Activated CD8-positive, alpha-beta memory T cell treated with anti-CD3 and anti-CD28 coated beads for 48 hours (primary cell): ENCODE results near the gene KIF26B.

Experiments used
- DNase-seq, 3 experiments: peaks; one replicate each; pipeline ENCODE4 v3.0.0-alpha.2; 2020; ENCODE audit warnings: low read depth in 2 of 3, low spot score in 2 of 3

Gene KIF26B

DNA sequence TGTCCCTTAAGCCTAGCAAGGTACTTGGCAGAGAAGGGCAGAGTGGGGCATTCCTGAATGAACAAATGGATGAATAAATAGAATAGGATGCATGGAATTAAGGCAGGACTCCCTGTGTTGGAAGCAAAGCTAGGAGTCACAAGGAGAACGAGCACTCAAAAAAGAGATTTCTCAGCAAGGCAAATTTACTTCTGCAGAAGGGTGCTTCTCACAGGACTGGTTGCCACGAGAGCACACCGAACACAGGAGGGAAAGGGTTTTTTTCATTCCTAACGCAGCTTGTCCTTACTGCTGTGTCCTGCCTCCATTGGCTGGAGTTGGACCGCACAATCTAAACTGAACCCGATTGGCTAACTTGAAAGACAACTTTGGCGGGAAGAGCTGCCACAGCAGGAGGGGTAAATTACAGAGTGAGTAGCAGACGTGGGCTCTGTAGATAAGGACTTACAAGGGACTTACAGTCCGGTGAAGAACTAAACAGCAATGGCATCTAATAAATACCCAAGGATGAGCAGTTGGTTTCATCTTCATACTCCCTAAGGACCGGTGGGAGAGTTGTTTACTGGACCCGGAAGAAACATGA lies 52.4 kb downstream of the KIF26B start:
- DNase-seq = no peak

DNA sequence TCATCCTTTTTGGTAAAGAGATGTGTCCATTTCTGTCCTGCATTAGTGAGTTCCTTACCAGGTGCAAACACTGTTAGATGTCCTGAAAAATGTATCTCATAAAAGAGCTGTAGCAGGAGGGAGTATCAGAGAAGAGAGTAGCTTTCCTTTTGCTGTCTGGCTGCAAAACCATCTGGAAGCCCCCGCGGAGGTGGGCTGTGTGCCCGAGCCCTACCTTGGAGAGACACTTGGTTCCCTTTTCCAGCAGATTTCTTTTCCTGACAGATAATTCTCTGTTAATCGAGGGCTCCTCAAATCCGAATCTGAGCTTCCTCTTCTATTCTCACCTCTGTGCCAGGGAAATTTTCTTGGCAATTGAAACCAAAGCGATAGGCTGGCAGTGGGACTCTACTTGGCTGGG lies 53.0 kb downstream of the KIF26B start:
- no peak for DNase-seq

GRCh38 chr1:245209658-245210435 lies 55.1 kb downstream of the KIF26B start:
- DNase-seq = no peak

DNA sequence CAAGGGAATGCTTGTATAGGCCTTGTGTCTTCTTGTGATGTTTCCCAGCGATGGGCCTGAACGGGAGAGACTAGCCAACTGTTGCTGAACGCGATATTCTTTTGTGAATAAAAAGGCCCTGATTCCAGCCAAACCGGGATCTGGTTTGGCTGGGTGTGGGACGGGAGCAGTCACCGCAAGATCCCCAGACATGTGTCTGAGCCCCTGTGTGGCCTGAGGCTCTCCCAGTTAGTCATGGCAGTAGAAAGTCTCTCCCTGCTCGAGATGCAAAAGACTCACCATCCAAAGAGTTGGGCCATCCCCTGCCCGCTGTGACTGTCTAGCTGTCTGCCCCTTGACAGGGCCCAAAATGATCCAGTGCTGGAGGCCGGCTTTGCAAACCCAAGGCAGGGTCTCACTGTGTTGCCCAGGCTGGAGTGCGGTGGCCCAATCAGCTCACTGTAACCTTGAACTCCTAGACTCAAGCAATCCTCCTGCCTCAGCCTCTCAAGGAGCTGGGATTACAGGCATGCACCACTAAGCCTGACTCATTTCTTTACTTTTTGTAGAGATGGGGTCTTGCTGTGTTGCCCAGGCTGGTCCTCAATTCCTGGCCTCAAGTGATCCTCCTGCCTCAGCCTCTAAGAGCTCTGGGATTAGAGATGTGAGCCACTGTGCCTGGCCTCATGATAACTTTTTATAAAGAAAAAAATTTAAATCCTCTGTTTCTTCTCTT lies 56.4 kb downstream of the KIF26B start:
- DNase-seq = no peak

DNA sequence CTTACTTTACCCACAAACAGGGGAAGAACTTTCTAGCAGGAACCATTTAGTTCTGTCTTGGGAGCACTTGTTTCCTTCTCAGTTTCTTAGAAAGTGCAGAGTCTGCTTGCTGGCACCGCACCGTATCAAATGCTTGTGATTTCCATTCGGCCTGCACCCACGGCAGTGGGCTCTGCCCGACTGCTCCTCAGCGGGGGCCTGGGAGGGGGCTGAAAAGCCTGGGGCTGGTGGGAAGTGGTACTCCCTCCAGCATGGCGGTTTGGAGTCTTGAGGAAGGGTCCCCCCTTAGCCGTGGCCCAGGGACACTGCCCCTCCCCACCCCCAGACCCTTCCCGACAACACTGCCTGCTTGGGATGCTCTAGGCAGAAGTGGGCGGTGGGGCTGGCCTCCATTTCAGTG lies 57.0 kb downstream of the KIF26B start:
- DNase-seq = no peak

DNA sequence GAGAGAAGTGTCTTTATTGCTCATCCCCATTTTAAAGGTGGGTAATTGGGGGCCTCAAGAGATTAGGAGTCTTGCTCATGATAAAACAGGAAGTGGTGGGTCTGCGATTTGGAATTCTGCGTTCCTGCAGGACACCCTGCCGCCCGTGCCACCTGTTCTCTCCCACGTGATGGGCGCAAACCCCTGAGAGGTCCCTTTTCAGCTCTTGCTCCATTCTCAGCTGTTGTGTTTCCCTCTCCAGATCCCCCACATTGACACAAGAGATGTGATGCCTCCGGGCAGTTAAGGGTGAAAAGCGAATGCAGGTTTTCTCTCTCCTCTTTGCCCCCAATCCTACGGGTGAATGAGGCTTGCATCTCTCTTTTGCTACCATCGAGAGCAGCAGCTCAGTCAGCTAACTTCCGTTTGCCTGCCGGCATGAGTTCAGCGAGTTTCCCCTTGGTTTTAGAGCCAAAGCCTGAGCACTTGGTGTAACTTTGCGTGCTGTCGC lies 57.5 kb downstream of the KIF26B start:
- DNase-seq = no peak

DNA sequence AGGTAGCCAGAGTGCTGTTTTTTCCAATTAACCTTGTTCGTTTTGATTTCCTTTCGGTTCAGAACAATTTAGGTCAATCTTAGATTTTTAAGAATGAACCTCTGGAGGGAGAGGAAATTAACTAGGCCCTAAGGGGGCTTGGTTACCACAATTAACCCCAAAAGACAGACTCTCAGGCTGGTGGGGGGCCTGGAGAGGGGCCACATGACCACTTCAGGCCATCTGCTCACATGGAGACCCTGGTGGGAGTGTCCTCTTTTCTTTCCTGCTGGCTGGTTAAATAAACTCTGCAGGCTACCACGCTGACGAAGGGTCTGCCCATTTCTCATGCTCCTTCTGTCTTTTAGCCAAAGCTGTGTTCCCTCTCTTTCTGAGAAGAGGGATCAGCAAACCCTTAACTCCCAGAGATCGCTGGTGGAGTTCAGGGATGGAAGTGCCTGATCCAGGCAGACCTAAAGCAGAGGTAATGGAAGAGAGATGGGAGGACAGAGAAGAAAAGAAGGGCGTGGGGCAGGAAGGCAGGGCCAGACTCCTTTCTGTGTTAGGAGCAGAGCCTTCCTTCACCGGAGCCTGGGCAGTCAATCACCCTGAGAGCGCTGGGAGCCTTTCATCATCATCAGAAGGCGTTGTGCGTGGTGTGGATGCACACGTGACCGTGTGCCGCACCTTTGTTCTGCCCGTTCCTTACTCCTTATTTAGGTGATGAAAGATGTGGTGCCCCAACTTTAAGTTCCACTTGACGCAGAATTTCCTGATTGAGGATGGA lies 58.5 kb downstream of the KIF26B start:
- DNase-seq = no peak

GRCh38 chr1:245215071-245215470 lies 60.3 kb downstream of the KIF26B start:
- DNase-seq = no peak

DNA sequence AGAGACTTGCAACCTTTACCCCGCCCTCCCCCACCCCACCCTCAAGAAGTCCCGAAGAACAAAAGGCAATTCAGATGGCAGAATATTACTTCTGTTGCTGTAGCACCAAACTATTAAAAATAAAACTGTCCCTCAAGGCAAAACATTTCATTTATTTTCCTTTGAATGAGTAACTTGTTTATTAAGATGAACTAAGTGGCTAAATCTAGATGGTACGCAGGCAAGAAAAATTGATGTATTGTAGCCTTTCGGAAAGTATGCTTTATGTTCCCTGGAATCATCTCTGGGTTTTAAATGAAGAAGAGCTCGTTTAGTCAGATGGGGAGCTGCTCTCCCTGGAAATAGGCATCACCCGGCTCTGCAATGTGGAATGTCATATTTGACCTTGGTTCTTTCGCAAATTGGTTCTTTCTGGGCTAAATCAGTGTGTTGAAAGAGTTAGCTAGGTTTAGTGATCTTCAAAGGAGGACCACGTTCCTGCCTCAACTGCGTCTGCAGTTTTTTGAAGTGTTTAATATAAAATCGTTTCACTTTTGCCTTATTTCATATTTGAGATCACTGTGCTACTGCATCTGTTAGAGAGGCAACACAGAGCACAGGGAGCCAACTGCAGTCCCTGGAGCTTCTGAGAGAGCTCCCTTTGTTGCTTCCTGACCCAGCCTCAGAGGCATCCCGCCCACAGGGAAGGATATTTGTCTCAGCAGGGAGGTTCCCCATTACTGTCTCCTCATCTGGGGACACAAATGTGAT lies 61.8 kb downstream of the KIF26B start:
- DNase-seq = no peak

GRCh38 chr1:245217853-245218608 lies 63.2 kb downstream of the KIF26B start:
- no peak for DNase-seq

DNA sequence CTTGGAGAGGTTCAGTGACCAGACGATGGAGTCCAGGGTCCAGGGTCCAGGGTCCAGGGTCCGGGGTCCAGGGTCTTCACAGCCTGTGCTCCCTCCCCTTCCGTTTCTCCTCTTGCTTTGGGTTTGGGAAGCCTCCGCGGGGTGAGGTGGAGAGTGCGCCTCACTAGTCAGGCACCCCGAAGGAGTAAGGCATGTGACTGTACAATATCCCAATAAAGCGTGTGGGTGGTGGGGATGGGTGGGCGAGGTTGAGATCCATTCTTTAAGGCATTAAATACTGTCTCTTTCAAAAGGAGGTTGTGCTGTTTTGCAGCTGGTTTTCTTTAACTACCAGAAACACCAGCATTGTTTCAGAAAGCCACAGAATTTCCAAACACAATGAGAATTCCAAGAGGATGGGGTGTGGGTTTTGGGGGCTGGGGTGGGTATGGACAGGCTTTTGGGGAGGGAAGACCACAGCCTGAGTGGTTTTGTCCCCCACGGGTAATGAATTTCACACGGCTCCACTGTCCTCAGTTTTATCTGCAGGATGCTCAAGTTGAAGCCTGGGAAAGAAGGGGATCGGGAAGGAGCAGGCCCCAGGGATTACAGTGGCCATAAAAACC lies 65.7 kb downstream of the KIF26B start:
- DNase-seq = no peak

DNA sequence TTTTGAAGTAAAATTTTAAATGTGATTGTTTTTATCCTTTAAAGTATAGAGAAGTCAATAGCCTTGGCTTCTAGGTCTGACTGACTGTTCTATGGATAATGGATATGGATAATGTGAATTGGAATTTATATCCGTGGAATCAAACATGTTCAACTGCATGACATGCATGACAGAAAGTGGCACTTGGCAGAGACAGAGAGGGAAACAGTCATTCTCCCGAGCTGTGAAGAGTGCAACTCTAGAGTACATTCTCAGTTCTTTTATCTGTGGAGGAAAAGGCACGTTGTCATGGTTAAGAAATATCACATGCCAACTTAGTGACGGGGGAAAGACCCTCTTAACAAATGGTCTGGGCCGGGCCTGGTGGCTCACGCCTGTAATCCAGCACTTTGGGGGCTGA lies 67.0 kb downstream of the KIF26B start:
- no peak for DNase-seq

DNA sequence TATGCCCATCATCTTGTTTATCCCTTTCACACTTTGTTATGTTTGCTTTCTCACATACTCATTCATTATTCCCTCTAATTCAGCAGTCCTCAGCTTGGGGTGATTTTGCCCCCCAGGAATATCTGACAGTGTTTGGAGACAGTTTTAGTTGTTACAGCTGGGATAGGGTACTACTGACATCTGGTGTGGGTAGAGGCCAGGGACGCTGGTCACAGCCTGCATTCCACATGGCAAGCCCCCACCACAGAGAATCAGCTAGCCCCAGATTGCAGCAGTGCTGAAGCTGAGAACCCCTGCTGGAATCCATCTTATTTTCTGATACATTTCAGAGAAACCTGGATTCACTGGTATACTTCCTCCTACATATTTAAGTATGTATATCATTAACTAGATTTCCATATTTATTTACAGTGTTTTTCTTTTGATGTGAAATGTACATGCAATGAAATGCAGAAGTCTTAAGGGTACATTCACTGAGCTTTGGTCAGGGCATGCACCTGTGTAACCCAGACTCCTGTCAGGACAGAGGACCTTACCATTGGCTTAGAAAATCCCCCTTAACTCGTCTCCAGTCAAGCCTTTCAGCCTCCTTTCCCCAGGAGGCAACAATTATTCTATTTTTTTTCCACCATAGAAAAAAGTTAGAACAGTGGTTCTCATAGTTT lies 68.3 kb downstream of the KIF26B start:
- no peak for DNase-seq

DNA sequence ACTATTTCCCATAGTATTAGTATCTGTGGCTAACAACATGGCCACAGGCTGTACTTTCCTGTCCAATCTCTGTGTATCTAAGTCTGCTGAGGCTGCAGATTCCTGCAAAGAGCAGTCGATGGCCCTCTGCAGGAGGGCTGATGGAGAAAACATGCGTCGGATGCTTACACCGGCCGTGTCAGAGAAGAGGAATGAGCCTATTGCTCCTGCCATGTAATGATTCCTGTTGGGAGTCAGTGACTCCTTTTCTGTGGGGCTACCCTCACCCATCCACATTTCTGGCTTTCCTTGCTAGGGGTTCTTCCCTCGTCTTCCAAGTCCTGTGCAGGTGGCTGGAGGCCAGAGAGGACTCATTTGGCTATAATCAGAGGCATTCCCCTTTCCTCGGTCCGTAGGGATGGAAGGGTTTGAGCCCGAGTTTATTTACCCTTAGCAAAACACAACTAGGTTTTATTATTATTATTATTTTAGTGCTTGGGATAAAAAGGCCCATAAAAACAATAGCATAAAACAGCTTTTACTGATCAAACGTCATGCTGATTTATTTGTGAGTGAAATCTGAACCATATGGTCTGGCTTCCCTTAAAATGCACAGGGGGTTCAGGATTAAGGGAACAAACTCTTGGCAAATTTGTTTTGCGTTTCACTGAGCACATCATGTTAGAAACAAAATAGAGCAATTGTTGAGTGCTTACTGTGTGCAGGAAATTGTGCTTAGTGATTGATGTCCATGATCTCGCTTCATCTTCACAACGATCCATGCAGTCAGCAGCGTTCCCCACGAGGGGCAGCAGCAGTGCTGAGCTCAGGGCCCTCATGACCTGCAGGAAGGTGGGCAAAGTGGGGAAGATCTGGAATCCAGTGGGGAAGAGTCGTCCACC lies 70.8 kb downstream of the KIF26B start:
- DNase-seq = no peak

- DNase-seq = no peak
Observed at GRCh38 chr1:245226203-245226499, 71.4 kb downstream of the KIF26B start.

- DNase-seq = no peak
Observed at GRCh38 chr1:245229051-245229450, 74.3 kb downstream of the KIF26B start.

GRCh38 chr1:245232931-245233330 lies 78.1 kb downstream of the KIF26B start:
- no peak for DNase-seq
